HAP-1 (cell line): ENCODE data around the gene HMX1.

ENCODE experiments used
- DNase-seq, 2 experiments: peaks; one replicate each; pipeline ENCODE4 v3.0.0-alpha.2; 2016 to 2020; ENCODE audit warnings: low spot score in 2 of 2
- H3K27me3 ChIP-seq: fragments of 250-450 bp; sonication (Bioruptor Pico); 2 replicates; pipeline ENCODE4 v1.5.1; 2020; ENCODE audit warnings: low read depth, mild to moderate bottlenecking, moderate library complexity
- H3K36me3 ChIP-seq: fragments of 250-450 bp; sonication (Bioruptor Pico); replicated peaks from 2 replicates; pipeline ENCODE4 v1.5.1; 2020; ENCODE audit warnings: mild to moderate bottlenecking
- H3K4me1 ChIP-seq: fragments of 250-450 bp; sonication (Bioruptor Pico); 2 replicates; pipeline ENCODE4 v1.5.1; 2020; ENCODE audit warnings: mild to moderate bottlenecking
- H3K4me3 ChIP-seq: fragments of 250-450 bp; sonication (Bioruptor Pico); 2 replicates; pipeline ENCODE4 v1.5.1; 2020; ENCODE audit warnings: mild to moderate bottlenecking, moderate library complexity
- H3K9me3 ChIP-seq: fragments of 250-450 bp; sonication (Bioruptor Pico); 2 replicates; pipeline ENCODE4 v1.5.1; 2020; ENCODE audit warnings: mild to moderate bottlenecking, moderate library complexity
- in situ Hi-C: fragments of 300-500 bp; cut with MboI; formaldehyde crosslinking; loops from 3 replicates; pipeline ENCODE4 v1.14.3; 2020; ENCODE audit warnings: low sequenced_read_pairs, inconsistent platforms, mixed read lengths

HMX1 gene

DNA sequence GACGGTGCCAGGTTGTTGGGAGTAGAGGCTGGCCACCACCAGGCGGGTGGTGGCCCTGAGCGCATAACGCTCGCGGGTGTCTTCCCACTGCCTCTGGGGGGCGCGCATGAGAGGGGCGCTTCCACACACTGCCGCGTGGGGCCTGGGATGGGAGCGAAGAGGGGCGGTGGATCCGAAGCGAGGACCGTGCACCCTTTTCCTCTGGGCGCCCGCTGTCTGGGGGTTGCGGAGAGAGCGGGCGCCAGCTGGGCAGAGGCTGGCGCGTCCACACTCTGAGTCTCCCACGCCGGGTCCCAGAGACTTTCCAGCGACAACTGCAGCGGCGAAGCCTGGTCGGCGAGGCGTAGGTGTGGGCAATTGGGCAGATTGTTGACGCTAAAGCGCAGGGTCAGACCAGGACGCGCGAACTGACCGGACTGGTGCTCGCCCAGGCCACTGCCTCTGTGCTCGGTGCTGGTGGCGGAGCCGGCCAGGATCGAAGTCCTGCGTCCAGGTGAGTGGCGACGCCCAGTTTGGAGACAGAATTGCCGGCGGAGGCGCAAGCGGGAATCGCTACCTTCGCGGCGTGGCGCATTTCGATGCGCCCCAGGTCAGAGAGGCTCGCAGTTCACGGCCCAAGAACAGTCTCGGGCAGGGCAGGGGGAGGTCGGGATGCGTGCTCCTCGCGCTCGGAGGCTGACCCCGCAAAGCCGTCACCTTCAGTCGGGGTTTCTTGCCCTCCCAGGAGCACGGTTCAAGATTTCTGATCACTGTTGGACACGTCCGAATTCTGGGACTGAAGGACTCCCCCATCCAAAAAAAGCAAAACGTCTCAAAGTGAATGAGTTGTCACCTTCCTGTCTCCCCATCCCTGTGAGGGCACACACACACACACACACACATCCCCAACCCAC lies 2.6 kb upstream of the HMX1 start:
- no peaks in the 10 kb centered on the region for H3K9me3 ChIP-seq
- no peak for DNase-seq
- H3K27me3 ChIP-seq, result peaks cover 65% of the 10 kb centered on the region
- in situ Hi-C loops, result no loop called here
- H3K4me1 ChIP-seq, result no peaks in the 10 kb centered on the region
- H3K36me3 ChIP-seq, result no peaks in the 10 kb centered on the region
- no peak overlapping the region for H3K4me3 ChIP-seq

DNA sequence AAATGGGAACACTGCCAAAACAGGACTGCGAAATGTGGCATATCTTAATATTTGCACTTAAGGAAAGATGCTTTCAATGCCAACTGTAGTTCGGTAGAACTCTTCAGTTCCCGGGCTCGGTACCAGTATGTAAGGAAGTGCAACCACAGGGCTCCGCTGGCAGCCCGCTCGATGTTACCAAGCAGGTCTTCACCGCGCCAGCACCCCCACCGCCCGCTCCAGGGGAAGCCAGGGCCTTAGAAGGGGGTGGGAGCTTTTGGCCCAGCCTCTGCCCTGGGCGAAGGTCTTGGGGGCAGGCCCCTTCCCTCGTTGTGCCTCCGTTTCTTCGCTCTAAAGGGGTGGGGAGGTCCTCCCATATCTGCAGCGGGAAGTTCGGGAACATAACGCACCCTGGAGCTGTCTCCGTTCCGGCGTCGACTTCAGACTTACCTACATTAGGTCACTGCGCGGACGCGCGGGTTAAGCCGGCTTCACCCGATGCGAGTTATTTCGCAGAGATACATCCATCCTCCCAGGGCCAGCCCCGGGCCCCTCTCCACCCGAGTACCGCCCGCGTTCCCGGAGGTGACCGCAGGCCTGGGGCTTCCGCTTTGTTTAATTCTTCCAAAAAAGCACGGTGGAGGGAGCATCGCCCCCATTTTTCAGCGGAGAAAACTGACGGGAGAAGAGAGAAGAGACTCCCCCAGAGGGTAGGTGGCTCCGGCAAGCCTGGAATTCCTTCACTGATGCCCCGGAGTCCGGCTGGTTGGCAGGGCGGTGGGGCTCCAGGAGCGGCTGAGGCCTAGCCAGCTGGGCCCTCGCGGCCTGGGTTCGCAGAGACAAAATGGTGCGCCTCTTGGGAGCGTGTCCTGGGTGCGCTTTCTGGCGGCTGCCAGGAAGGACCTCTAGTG lies 1.0 kb upstream of the HMX1 start:
- Histone ChIP-seq H3K36me3 (no peaks in the 10 kb centered on the region), H3K9me3 (no peaks in the 10 kb centered on the region), H3K4me1 (no peaks in the 10 kb centered on the region), H3K27me3 (peaks cover 68% of the 10 kb centered on the region), H3K4me3 (no peak overlapping the region)
- no peak for DNase-seq
- in situ Hi-C loops, result no loop called here

DNA sequence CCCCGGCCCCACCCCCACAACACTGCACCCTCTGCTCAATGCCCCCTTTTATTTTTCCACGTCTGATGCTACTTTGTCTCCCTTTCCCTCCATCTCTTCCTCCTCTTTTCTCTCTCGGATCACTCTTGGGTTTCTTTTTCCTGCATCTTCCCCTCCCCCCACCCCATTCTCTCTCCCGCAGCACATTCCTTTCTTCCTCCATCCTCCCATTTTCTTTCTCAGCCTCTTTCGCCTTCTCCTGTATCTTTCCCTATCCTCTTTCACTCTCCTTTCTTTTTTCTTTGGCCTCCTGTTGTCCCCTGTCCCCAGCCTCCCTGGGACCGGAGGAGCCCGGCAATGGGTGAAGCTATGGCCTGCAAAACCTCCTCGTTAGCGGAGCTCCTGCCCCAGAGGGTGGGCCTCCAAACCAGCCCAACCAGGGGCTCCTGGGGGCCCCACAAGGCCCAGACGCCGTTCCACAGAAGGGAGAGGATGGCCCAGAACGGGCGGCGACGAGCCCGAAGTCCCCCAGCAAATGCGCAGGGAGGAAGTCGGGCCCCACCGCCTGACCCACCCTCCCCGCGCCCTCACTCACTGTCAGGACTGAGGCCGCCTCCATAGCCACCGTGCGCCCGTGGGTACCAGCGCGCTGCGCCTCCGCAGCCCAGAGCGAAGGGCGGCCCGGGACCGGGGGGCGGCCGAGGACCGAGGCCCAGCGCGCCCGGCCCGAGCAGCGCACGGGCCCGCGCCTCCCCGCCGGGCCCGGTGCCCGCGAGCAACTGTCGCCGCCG lies 807 bp downstream of the HMX1 start:
- no peak for DNase-seq
- in situ Hi-C loops, result no loop called here
- Histone ChIP-seq H3K4me3 (no peak overlapping the region), H3K9me3 (no peaks in the 10 kb centered on the region), H3K36me3 (no peaks in the 10 kb centered on the region), H3K27me3 (peaks cover 72% of the 10 kb centered on the region), H3K4me1 (no peaks in the 10 kb centered on the region)

DNA sequence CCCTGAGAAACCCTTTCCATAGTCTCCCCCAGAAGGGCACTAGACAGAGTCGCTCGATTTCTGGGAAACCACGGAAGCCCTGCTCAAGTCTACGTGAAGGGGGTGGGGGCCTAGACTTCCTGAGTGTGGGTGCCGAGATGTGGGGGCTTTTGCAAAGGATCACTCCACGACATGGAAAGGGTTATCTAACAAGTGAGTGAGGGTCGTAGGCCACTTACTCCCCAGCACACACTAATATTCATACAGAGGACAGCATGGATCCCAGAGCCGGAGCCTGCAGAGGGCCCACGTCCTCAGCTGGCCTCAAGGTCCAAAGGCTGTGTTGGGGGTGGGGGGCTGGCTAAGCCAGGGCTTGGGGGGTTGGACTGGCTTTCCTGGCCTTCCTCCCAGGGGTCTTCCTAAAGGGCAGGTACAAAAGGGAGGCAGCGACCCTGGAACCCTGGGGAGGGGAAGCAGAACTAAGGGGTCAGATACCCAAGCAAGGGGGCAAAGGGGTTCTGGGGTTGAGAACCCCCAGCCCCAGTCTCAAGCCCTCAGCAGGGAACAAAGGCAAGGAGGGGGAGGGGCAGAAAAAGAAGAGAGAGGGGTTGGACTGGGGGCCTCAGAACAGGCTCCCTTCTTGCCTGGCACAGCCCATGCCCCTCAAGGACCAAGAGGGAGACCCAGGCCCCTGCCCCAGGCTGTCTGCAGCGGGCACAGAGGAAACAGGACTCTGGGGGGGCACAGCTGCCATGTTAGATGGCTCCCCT lies 1.6 kb downstream of the HMX1 start:
- H3K36me3 ChIP-seq, result no peaks in the 10 kb centered on the region
- H3K27me3 ChIP-seq, result peaks cover 73% of the 10 kb centered on the region
- no peaks in the 10 kb centered on the region for H3K9me3 ChIP-seq
- no peaks in the 10 kb centered on the region for H3K4me1 ChIP-seq
- in situ Hi-C loops, result no loop called here
- no peak for DNase-seq
- H3K4me3 ChIP-seq, result no peak overlapping the region

DNA sequence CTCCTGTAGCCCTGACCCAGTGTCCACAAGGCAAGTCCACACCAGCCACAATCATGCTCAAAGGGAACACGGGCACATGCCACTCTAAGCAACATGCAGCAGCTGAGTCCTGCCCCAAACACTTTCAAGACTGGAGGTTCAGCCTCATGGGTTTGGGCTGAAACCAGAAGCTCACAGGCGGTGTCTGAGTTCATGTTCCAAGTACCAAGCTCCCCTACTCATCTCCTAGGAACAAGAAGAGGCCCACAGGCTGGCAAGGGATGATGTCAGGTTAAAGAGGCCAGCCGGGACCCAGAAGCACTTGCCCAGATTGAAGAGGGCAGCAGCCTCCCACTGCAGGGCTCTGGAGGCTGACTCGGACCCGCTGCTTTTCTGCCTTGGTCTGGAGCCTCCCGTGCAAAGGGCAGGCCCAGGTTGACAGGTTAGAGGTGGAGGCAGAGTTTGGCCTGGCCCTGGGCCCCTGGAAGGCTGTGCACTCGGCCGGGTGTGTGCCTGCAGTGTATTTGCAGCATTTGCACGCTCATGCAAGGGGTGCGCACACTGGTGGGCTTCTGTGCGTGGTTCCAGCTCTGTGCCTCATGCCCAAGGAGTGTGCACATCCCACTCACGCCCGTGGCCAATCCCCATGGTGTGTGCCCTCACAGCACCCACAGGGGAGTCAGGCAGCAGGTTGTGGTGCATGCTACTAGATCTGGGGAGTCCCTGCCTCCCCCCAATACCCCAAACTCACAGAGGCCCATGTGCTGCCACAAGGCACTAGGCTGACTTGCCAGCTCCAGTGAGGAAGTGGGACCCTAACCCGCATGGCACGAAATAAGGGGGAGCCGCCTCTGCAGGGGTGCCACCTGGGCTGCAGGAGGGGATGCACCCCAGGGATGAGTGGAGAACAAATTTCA lies 2.4 kb downstream of the HMX1 start:
- in situ Hi-C loops, result no loop called here
- H3K4me3 ChIP-seq, result no peak overlapping the region
- DNase-seq, result no peak
- H3K4me1 ChIP-seq, result no peaks in the 10 kb centered on the region
- peaks cover 69% of the 10 kb centered on the region for H3K27me3 ChIP-seq
- H3K9me3 ChIP-seq, result no peaks in the 10 kb centered on the region
- no peaks in the 10 kb centered on the region for H3K36me3 ChIP-seq

DNA sequence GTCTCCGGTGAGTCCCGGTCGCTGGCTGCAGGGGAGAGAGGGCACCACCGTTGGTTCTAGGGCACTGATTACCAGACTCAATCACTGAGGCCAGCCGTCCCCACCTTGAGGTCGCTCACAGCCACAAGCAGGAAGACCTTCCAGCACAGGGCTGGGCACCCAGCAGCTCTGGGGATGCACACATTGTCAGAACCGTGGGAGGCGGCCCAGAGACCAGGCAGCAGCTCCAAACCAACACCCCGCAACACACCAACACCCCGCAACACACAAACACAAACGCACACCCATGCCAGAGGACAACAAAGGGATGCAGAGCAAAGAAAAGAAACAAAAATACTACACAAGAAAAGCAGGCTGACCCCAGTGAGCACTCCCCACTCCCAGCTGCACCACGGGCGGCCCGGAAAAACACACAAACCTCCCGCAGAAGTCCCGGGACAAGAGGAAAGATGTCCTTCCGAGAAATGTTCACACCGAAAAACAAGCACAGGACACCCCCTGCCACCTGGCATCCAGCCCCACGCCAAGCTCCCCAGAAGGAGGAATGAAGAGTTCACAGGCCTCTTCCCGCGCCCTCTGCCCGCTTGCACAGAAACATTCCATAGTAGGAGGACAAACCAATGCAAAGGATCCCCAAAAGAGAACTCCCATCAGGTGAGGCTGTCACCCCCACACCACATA lies 3.2 kb downstream of the HMX1 start:
- Histone ChIP-seq H3K4me3 (no peak overlapping the region), H3K27me3 (peaks cover 74% of the 10 kb centered on the region), H3K4me1 (no peaks in the 10 kb centered on the region), H3K9me3 (no peaks in the 10 kb centered on the region), H3K36me3 (no peaks in the 10 kb centered on the region)
- DNase-seq, result no peak
- in situ Hi-C loops, result no loop called here

DNA sequence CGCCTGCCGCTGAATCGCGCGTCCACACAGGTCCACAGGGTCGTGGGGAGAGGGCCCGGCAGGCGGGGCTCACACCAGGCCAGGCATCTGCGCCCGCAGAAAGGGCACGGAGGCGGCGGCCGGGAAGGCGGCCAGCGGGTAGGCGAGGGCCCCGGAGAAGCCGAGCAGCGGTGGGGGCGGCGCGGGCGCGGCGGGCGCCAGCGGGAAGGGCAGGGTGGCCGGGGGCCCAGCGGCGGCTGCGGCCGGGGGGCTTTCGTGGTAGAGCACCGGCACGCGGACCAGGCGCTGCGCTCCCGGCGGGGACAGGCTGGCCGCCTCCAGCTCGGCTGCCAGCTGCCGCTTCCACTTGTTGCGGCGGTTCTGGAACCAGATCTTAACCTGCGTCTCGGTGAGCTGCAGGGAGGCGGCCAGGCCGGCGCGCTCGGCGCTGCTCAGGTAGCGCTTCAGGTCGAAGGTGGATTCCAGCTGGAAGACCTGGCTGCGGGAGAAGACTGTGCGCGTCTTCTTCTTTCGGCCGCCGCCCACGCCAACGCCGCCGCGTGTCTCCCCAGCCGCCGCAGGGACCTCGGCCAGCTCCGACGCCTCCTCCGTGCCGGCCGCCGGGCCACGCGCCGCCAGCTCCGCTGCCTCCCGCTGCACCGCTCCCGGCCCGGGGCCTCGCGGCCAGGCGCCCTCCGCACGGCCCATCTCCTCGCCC lies 3.9 kb downstream of the HMX1 start:
- Histone ChIP-seq H3K36me3 (no peaks in the 10 kb centered on the region), H3K4me1 (no peaks in the 10 kb centered on the region), H3K9me3 (no peaks in the 10 kb centered on the region), H3K27me3 (peaks cover 78% of the 10 kb centered on the region), H3K4me3 (no peak overlapping the region)
- in situ Hi-C loops, result no loop called here
- no peak for DNase-seq

DNA sequence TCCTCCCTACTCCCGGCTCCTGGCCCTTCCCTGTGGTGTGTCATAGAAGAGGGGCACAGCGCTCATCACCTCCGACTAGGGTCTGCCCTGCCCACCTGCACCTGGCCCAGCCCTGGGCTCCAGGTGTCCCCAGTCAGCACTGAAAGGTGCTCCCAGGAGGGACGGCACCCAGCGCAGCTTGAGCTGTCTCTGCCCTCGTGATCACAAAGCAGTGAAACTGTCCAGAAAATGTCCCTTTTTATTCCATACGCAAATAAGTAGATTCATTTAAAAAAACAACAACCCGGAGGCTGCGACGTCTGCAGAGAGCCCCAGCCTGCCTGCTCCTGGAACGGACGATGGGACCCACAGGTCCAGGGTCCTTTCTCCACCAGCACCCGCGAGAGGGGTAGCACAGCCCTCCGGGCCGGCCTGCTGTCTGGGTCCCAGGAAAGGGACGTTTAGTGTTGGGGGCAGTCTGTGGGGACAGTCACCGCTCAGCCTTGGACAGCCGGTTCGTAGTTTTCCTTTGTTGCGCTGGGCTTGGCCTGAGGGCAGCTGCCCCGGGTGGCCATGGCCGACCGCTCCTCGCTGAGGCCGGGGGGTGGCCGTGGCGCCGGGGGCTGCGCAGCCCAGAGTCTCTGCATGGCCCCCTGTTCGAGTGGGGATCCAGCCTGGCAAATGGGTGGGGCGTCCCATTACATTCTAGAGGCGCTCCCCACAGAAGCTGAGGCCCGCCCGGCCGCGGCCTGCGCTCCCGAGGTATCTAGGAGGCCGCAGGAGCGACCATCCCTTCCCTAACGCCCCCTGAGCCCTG lies 4.6 kb downstream of the HMX1 start:
- Histone ChIP-seq H3K36me3 (no peaks in the 10 kb centered on the region), H3K27me3 (peaks cover 78% of the 10 kb centered on the region), H3K4me1 (no peaks in the 10 kb centered on the region), H3K9me3 (no peaks in the 10 kb centered on the region), H3K4me3 (no peak overlapping the region)
- DNase-seq, result no peak
- in situ Hi-C loops, result no loop called here

DNA sequence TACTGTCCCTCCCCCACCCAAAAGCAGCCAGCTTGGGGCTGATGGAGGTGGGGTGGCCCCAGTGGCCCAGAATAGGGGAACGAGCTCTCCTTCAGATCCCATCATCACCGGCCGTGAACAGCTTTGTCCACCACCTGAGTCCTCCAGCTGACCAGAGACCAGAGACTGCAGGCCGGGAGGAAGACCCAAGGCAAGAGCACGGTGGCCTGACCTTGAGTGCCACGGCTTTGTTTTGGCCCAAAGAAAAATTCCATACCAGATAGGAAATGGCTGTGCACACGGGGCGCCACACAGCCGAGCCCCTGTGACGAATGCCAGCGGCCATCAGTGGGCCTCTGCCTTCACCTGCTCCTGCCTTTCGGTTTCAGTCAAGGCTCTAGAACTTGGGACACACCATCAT lies 5.2 kb downstream of the HMX1 start:
- H3K27me3 ChIP-seq, result peaks cover 83% of the 10 kb centered on the region
- in situ Hi-C loops, result no loop called here
- no peaks in the 10 kb centered on the region for H3K36me3 ChIP-seq
- H3K4me3 ChIP-seq, result no peak overlapping the region
- H3K4me1 ChIP-seq, result no peaks in the 10 kb centered on the region
- no peaks in the 10 kb centered on the region for H3K9me3 ChIP-seq
- DNase-seq, result no peak

DNA sequence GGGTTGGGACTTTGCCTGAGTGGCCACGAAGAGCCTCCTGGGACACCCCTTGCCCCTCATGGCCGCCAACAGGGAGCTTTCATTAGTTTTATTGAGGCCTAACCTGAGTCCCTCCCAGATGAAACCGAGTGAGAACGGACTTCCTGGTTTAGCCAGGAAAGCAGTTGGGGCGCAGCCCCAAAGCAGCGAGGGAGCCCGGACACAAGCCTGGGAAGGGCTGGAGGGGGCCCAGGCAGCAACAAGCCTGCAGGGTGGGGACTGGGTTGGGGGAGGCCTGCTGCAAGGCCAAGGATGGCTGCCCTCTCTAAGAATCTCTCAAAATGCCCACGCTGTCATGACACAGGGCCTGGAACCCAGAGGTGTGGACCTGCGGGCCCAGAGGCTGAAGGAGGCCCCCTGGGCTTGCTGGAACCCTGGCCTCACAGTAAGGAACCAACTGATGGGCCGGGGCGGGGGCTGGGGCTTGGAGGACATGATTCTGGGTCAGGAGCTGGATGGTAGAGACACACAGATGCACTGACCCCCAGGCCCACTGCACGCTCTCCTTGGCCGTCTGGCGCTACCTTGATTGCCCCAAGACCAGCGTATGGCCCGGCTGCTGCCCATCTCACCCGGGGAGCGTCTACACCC lies 5.8 kb downstream of the HMX1 start:
- in situ Hi-C loops, result no loop called here
- DNase-seq, result no peak
- Histone ChIP-seq H3K4me3 (no peak overlapping the region), H3K36me3 (no peaks in the 10 kb centered on the region), H3K4me1 (no peaks in the 10 kb centered on the region), H3K9me3 (no peaks in the 10 kb centered on the region), H3K27me3 (peaks cover 87% of the 10 kb centered on the region)
